Measurements from ENCODE around the gene TRAFD1. TPM values are rescaled to one million over a fixed set of nuclear protein-coding genes. Genes with fewer than 3 reads are reported as not detected.

Gene TRAFD1
- polyA plus RNA-seq, 1 donor from 2014 or later, result 75.6 TPM

- no peak overlapping the region for H3K9ac ChIP-seq (ENCODE audit: low read length)
- TF ChIP-seq TAF1 (IDR thresholded peaks at IDR 0.05; ENCODE audit: low read depth) (no peak), POLR2AphosphoS5 (IDR thresholded peaks at IDR 0.05) (no peak), MXI1 (conservative IDR thresholded peaks at IDR 0.05; ENCODE audit: poor library complexity, severe bottlenecking) (no peak), CTCF (IDR thresholded peaks at IDR 0.05; ENCODE audit: poor library complexity, severe bottlenecking) (no peak), SMC3 (conservative IDR thresholded peaks at IDR 0.05; ENCODE audit: poor library complexity) (no peak), EZH2 (IDR thresholded peaks at IDR 0.05; ENCODE audit: borderline replicate concordance, insufficient read depth, low read length, poor library complexity, severe bottlenecking) (no peak), RAD21 (conservative IDR thresholded peaks at IDR 0.05) (no peak), EP300 (conservative IDR thresholded peaks at IDR 0.05; ENCODE audit: poor library complexity, severe bottlenecking) (no peak)
- TF ChIP-seq, protein P1, sequence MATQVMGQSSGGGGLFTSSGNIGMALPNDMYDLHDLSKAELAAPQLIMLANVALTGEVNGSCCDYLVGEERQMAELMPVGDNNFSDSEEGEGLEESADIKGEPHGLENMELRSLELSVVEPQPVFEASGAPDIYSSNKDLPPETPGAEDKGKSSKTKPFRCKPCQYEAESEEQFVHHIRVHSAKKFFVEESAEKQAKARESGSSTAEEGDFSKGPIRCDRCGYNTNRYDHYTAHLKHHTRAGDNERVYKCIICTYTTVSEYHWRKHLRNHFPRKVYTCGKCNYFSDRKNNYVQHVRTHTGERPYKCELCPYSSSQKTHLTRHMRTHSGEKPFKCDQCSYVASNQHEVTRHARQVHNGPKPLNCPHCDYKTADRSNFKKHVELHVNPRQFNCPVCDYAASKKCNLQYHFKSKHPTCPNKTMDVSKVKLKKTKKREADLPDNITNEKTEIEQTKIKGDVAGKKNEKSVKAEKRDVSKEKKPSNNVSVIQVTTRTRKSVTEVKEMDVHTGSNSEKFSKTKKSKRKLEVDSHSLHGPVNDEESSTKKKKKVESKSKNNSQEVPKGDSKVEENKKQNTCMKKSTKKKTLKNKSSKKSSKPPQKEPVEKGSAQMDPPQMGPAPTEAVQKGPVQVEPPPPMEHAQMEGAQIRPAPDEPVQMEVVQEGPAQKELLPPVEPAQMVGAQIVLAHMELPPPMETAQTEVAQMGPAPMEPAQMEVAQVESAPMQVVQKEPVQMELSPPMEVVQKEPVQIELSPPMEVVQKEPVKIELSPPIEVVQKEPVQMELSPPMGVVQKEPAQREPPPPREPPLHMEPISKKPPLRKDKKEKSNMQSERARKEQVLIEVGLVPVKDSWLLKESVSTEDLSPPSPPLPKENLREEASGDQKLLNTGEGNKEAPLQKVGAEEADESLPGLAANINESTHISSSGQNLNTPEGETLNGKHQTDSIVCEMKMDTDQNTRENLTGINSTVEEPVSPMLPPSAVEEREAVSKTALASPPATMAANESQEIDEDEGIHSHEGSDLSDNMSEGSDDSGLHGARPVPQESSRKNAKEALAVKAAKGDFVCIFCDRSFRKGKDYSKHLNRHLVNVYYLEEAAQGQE (IDR thresholded peaks at IDR 0.05; ENCODE audit: borderline replicate concordance), result no peak
These were observed 69.4 kb downstream of the TRAFD1 start for GRCh38 chr12:112194601-112195247.

GRCh38 chr12:112196196-112196875, 71.0 kb downstream of the TRAFD1 start:
- H4K20me1 ChIP-seq (ENCODE audit: insufficient read depth), result no peaks in the 10 kb centered on the region
- no peaks in the 10 kb centered on the region for H3K79me2 ChIP-seq (replicated peaks; ENCODE audit: insufficient read depth, low read length)
- H3K9ac ChIP-seq (ENCODE audit: low read length), result no peak overlapping the region
- no peak overlapping the region for H3K4me2 ChIP-seq (ENCODE audit: low read length)
- no peaks in the 10 kb centered on the region for H3K27me3 ChIP-seq (ENCODE audit: insufficient read depth, low read depth, low read length)
- H3K36me3 ChIP-seq (ENCODE audit: insufficient read depth, low read length), result peaks cover 23% of the 10 kb centered on the region
- no peaks in the 10 kb centered on the region for H3K9me3 ChIP-seq (ENCODE audit: low read length)
- H3K27ac ChIP-seq (ENCODE audit: low read length), result no peak overlapping the region
- no peaks in the 10 kb centered on the region for H3K9me2 ChIP-seq (ENCODE audit: insufficient read depth, low read length)
- H3F3A ChIP-seq (ENCODE audit: insufficient read depth, low read length, poor library complexity, severe bottlenecking), result no peaks in the 10 kb centered on the region
- TF ChIP-seq MXI1 (conservative IDR thresholded peaks at IDR 0.05; ENCODE audit: poor library complexity, severe bottlenecking) (no peak), RAD21 (conservative IDR thresholded peaks at IDR 0.05) (no peak), EP300 (conservative IDR thresholded peaks at IDR 0.05; ENCODE audit: poor library complexity, severe bottlenecking) (no peak), POLR2AphosphoS5 (IDR thresholded peaks at IDR 0.05) (no peak)
- TF ChIP-seq, protein P1 (IDR thresholded peaks at IDR 0.05; ENCODE audit: borderline replicate concordance), result no peak
- H2AFZ ChIP-seq (ENCODE audit: low read depth, low read length), result no peak overlapping the region
- no peak overlapping the region for H3K4me3 ChIP-seq (ENCODE audit: low read length)

More at GRCh38 chr12:112194601-112195247, 69.4 kb downstream of the TRAFD1 start:
- H4K20me1 ChIP-seq (ENCODE audit: insufficient read depth), result no peaks in the 10 kb centered on the region
- no peak overlapping the region for H3K4me2 ChIP-seq (ENCODE audit: low read length)
- no peaks in the 10 kb centered on the region for H3K27me3 ChIP-seq (ENCODE audit: insufficient read depth, low read depth, low read length)
- no peak overlapping the region for H2AFZ ChIP-seq (ENCODE audit: low read depth, low read length)
- peaks cover 21% of the 10 kb centered on the region for H3K36me3 ChIP-seq (ENCODE audit: insufficient read depth, low read length)
- no peak overlapping the region for H3K4me3 ChIP-seq (ENCODE audit: low read length)
- H3K9me3 ChIP-seq (ENCODE audit: low read length), result no peaks in the 10 kb centered on the region
- no peaks in the 10 kb centered on the region for H3F3A ChIP-seq (ENCODE audit: insufficient read depth, low read length, poor library complexity, severe bottlenecking)
- no peak overlapping the region for H3K27ac ChIP-seq (ENCODE audit: low read length)
- no peaks in the 10 kb centered on the region for H3K9me2 ChIP-seq (ENCODE audit: insufficient read depth, low read length)
- H3K79me2 ChIP-seq (replicated peaks; ENCODE audit: insufficient read depth, low read length), result no peaks in the 10 kb centered on the region
